Measurements from ENCODE around the gene HERC6.
"Not testable (repeated sequence)": the region's sequence is repeated elsewhere in the genome, so short reads cannot be mapped to it uniquely, and the experiment has no call there.

The HERC6 gene

DNA sequence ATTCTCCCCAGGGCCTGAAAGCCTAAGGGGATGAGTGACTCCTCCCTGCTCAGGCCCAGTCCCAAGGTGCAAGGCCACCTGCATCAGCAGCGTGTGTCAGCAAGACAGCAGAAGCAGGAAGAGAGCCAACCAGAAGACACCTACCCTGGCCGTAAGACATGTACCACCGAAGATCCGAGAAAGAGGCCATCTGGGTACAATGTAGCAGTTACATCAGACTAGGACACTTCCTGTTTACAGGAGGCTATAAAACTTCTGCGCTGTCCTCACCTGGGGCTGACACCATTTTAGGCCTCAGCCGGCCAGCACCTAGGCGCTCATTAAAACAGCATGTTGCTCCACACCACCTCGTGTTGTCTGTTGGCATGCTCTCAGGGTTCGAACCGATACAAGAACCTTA lies 19.1 kb upstream of the HERC6 start:
- Histone ChIP-seq H3K4me3 (ENCODE audit: low read depth, low read length) (no peak overlapping the region), H3K9ac (no peak overlapping the region), H2AFZ (no peak overlapping the region), H3K4me1 (no peaks in the 10 kb centered on the region), H3K36me3 (ENCODE audit: control insufficient read depth, insufficient read depth, low read length) (no peaks in the 10 kb centered on the region), H3K9me3 (ENCODE audit: control insufficient read depth, low read length) (no peaks in the 10 kb centered on the region), H3K4me2 (ENCODE audit: low read length) (no peak overlapping the region), H3K27ac (no peak overlapping the region), H3K79me2 (no peaks in the 10 kb centered on the region), H3K27me3 (ENCODE audit: control insufficient read depth, insufficient read depth, low read length) (no peaks in the 10 kb centered on the region)
- TF ChIP-seq, protein P1, sequence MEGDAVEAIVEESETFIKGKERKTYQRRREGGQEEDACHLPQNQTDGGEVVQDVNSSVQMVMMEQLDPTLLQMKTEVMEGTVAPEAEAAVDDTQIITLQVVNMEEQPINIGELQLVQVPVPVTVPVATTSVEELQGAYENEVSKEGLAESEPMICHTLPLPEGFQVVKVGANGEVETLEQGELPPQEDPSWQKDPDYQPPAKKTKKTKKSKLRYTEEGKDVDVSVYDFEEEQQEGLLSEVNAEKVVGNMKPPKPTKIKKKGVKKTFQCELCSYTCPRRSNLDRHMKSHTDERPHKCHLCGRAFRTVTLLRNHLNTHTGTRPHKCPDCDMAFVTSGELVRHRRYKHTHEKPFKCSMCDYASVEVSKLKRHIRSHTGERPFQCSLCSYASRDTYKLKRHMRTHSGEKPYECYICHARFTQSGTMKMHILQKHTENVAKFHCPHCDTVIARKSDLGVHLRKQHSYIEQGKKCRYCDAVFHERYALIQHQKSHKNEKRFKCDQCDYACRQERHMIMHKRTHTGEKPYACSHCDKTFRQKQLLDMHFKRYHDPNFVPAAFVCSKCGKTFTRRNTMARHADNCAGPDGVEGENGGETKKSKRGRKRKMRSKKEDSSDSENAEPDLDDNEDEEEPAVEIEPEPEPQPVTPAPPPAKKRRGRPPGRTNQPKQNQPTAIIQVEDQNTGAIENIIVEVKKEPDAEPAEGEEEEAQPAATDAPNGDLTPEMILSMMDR (IDR thresholded peaks at IDR 0.05), result no peak

GRCh38 chr4:88360256-88360655 lies 18.4 kb upstream of the HERC6 start:
- Histone ChIP-seq H3K4me3 (ENCODE audit: low read depth, low read length) (no peak overlapping the region), H3K4me2 (ENCODE audit: low read length) (no peak overlapping the region), H3K36me3 (ENCODE audit: control insufficient read depth, insufficient read depth, low read length) (no peaks in the 10 kb centered on the region), H2AFZ (no peak overlapping the region), H3K9me3 (ENCODE audit: control insufficient read depth, low read length) (no peaks in the 10 kb centered on the region), H3K27me3 (ENCODE audit: control insufficient read depth, insufficient read depth, low read length) (no peaks in the 10 kb centered on the region), H3K79me2 (no peaks in the 10 kb centered on the region), H3K9ac (no peak overlapping the region), H3K4me1 (no peaks in the 10 kb centered on the region), H3K27ac (no peak overlapping the region)
- TF ChIP-seq, protein P1 (IDR thresholded peaks at IDR 0.05), result no peak

DNA sequence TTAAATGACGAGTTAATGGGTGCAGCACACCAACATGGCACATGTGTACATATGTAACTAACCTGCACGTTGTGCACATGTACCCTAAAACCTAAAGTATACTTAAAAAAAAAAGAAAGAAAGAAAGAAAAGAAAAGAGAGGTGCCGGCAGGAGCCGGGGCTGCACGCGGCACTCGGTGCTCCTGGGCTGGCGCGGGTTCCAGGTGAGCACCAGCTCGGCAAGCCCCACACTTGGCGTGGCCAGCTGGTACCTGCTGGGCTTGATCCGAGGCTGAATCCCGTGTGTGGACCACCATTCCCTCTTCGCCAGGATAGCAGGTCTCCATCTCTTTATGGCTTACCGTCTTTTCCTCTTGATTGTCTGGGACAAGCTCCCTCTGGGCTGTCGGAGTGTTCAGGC lies 17.9 kb upstream of the HERC6 start:
- H3K4me1 ChIP-seq, result no peaks in the 10 kb centered on the region
- no peaks in the 10 kb centered on the region for H3K36me3 ChIP-seq (ENCODE audit: control insufficient read depth, insufficient read depth, low read length)
- H3K79me2 ChIP-seq, result no peaks in the 10 kb centered on the region
- H3K27me3 ChIP-seq (ENCODE audit: control insufficient read depth, insufficient read depth, low read length), result no peaks in the 10 kb centered on the region
- no peaks in the 10 kb centered on the region for H3K9me3 ChIP-seq (ENCODE audit: control insufficient read depth, low read length)
- no peak overlapping the region for H3K27ac ChIP-seq
- TF ChIP-seq, protein P1 (IDR thresholded peaks at IDR 0.05), result no peak
- no peak overlapping the region for H3K4me2 ChIP-seq (ENCODE audit: low read length)
- H2AFZ ChIP-seq, result no peak overlapping the region
- no peak overlapping the region for H3K9ac ChIP-seq
- no peak overlapping the region for H3K4me3 ChIP-seq (ENCODE audit: low read depth, low read length)

DNA sequence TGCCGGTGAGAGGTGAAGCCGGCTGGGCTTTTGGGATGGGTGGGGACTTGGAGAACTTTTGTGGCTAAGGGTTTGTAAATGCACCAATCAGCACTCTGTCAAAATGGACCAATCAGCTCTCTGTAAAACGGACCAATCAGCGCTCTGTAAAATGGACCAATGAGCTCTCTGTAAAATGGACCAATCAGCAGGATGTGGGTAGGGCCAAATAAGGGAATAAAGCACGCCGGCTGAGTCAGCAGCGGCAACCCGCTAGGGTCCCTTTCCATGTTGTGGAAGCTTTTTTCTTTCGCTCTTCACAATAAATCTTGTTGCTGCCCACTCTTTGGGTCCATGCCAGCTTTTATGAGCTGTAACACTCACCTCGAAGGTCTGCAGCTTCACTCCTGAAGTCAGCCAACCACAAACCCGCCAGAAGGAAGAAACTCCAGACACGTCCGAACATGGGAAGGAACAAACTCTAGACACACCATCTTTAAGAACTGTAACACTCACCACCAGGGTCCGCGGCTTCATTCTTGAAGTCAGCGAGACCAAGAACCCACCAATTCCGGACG lies 17.4 kb upstream of the HERC6 start:
- not testable (repeated sequence) for H3K4me3 ChIP-seq (ENCODE audit: low read depth, low read length); H3K4me2 ChIP-seq (ENCODE audit: low read length); H3K36me3 ChIP-seq (ENCODE audit: control insufficient read depth, insufficient read depth, low read length); H2AFZ ChIP-seq; H3K4me1 ChIP-seq; H3K27ac ChIP-seq; H3K9ac ChIP-seq; H3K27me3 ChIP-seq (ENCODE audit: control insufficient read depth, insufficient read depth, low read length); H3K9me3 ChIP-seq (ENCODE audit: control insufficient read depth, low read length); H3K79me2 ChIP-seq

- no peak overlapping the region for H3K4me3 ChIP-seq (ENCODE audit: low read depth, low read length)
- H3K9me3 ChIP-seq (ENCODE audit: control insufficient read depth, low read length), result no peaks in the 10 kb centered on the region
- H2AFZ ChIP-seq, result no peak overlapping the region
- no peak overlapping the region for H3K9ac ChIP-seq
- no peaks in the 10 kb centered on the region for H3K27me3 ChIP-seq (ENCODE audit: control insufficient read depth, insufficient read depth, low read length)
- TF ChIP-seq, protein P1 (IDR thresholded peaks at IDR 0.05), result no peak
- no peaks in the 10 kb centered on the region for H3K36me3 ChIP-seq (ENCODE audit: control insufficient read depth, insufficient read depth, low read length)
- no peaks in the 10 kb centered on the region for H3K4me1 ChIP-seq
- no peak overlapping the region for H3K27ac ChIP-seq
- no peak overlapping the region for H3K4me2 ChIP-seq (ENCODE audit: low read length)
- H3K79me2 ChIP-seq, result no peaks in the 10 kb centered on the region
These were observed 12.2 kb upstream of the HERC6 start for GRCh38 chr4:88366460-88366859.
